Stimulated activated CD8-positive, alpha-beta memory T cell treated with anti-CD3 and anti-CD28 coated beads, Interleukin-4, amount 100 ng/mL, for 1 hour (primary cell): ENCODE results near the gene PSMC3.

Experiments used
- DNase-seq, 2 donors: peaks; one replicate each; pipeline ENCODE4 v3.0.0-alpha.2; 2020; ENCODE audit warnings: low read depth in 2 of 2, low spot score in 1 of 2

Gene PSMC3

DNA sequence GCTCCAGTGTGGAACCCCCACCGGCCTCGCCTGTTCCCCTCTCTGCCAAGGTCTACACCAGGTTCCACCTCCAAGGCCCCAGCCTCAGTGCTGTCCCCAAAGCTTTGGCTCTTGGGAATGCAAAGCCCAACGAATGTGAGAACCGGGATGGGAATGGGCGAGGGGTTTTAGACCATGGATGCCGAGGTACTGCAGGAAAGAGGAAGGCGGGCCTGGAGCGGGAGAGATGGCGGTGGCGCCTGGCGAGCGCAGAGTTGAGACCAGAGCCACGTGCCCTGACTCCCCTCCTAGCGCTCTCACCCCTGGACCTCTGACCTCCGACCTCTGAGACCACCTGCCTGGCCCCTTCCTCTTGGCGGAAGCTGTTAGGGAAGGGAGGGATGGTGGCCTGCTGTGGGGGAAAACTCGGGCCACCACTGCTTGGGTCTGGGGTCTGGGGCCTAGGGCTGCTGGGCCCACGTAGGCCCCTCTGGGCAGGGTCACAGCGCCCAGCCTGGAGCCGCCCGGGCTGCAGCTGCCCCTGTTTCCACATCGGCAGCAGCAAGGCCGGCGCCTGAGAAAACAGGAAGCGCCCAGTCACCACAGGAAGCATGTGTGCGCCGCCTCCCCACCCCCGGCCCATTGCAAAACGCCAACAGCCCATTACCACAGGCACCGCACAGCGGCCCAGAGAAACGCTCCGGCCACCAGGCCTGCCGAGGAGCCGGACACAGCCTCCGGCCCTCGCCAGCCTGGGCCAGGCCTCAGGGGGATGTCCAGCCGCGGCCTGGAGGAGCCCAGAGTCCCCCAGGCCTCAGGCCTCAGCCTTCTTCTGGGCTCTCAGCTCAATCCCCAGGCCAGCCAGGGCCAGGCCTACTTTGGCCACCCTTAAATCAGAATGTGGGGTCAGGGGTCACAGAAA, 31.7 kb downstream of the PSMC3 start:
- peak in 1 of 2 donors; percentile 34 for DNase-seq

GRCh38 chr11:47394050-47394321, 32.3 kb downstream of the PSMC3 start:
- no peak for DNase-seq

DNA sequence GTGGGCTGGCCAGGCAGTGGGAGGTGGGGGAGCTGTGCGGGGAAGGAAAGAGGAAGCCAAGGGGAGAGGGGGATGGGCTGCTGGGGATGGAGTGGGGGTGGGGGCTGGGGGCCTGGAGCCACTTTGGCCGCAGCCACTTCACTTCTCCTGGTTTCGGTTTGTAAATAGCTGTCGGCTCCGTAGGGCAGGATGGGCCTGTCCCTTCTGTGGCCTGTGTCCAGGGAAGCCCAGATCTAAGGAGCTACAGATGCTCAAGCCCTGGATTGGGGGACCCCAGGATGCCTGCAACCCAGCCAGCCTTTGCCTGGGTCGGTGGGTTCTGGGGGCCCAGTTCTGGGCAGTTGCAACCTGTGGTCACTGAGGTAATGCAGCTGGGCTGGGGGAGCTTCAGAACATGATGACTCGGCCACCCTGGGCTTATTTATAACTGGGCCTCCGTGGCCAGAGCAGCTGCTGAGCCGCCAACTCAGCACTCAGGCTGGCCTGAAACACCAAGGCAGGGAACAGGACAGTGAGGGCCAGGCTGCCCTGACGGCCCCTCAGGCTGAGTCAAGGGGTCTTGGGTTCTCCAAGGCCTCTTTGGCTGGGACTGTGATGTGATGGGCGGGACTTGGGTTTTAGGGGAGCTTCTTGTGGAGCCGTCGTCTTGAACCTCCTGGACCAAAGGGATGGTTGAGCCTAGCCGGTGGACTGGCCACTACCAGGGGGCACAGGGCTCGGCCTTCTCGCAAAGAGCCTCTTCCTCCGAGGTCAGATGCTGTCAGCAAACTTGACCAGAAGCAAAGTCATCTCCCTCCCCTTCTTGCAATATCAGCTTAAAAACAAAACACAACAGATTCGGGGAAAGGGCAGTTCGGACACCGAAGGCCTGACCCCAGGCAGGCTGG, 32.8 kb downstream of the PSMC3 start:
- no peak for DNase-seq

DNA sequence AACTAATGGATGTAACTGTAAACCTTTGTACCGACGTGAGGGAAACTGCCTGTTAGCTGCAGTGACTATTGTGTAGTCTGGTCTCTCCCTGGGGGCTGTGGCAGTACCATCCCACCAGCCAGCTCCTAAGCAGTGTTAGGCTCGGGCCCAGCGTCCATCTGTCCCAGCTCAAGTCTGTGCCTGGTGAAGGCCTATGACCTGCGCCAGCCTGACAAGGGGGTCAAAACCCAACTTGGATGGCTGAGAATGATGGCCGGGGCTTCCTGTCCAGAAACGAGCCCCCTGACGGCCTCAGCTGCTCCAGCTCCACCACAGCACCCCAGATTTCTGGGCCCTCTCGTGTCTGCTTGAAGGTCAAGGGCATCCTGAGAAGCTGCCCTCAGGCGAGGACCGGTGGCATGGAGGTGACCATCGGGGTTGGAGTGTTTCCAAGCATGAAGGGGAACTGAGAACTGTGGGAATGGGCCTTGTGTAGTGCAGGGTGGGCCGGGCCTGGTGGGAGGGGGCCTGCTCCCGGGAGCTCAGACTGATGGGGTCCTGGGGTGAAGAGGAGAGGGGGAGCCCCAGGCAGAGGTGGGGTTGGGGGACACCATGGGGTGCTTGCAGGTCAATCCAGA, 33.6 kb downstream of the PSMC3 start:
- DNase-seq = no peak

DNA sequence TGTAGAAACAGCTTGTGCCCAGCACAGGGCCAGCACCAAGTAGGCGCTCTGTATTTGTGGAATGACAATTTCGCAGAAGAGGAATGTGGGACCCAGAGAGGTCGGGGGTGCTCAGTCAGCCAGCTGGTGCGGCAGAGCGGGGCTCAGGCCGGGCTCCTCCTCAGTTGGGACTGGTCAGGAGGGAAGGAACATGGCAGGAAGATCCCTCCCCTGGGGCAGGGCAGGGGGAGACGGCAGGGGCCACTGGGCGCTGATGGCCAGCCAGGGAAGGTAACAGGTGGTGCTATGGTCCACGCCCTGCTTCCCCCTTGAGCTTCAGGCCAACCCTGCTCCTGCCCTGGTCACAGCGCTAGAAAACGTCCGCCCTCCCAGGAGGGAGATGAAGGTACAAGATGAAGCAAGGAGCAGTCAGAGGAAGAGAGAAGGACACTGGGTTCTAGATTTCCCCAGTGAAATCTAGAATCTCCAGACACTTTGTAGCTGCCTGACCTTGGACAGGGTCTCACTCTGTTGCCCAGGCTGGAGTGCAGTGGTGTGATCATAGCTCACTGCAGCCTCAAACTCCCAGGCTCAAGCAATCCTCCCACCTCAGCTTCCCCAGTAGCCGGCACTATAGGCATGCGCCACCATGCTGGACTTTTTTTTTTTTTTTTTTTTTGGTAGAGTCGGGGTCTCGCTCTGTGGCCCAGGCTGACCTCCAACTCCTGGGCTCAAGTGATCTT, 34.4 kb downstream of the PSMC3 start:
- DNase-seq = no peak

DNA sequence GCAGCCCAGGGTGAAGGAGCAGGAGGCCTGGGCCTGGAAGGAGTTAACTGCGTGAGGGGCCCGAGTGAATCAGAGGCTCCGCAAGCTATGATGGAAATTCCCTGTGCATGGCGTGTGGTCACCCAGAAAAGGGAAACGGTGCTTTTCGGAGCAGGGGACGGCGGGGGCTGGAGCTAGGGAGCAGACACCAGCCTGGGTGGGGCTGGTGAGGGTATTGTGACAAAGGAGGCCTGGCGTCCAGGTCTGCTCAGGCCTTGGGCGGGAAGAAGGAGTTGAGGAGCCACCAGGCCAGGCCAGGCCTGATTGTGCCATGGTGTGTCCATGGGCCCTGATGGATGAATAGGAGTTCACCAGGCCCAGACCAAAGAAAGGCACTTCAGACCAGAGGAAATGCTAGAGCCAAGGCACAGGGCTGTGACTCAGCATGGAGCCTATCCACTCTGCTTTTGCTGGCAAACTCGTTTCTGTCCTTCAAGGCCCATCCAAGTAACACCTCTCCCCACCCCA, 35.1 kb downstream of the PSMC3 start:
- DNase-seq = no peak

GRCh38 chr11:47390422-47390760, 35.8 kb downstream of the PSMC3 start:
- DNase-seq = no peak

DNA sequence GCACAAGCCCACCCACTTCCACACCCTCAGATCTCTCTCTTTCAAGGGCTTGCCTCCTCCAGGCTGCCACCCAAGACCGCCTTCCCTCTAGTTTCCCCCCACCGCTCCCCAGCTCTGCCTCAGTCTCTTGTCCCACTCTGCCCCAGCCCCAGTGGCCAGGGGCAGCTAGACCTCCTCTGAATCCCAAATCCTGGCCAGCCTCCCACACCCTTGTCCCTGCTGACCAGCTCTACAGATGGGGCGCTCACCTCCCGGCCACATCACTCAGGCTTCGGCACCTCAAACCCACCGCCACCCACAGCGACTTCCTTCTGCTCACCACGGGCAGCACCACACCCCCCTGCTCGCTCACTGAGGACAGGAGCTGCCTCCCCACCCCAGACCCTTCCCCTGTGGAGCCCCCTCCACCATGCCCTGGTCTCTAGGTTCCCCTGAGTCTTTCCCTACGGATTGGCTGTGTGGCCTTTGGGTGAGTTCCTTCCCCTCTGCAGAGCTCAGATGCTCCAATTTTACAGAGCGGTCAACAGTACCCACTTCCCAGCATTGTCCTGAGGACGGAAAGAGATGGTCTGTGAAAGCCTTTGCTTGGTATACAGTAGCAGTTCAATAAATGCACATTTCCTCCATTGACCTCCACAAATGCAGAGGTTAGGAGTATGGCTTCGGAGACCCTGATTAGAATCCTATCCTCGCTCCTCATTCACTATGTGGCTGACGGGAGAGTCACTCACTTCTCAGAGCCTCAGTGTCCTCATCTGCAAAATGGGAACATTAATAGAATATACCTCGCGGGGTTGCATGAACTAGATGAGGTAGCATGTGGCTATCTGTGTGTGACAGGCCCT, 36.4 kb downstream of the PSMC3 start:
- no peak for DNase-seq

- no peak for DNase-seq
These were observed 37.3 kb downstream of the PSMC3 start for GRCh38 chr11:47388697-47389576.

- no peak for DNase-seq
These were observed 38.1 kb downstream of the PSMC3 start for GRCh38 chr11:47387944-47388696.

- no peak for DNase-seq
These were observed 41.7 kb downstream of the PSMC3 start for GRCh38 chr11:47384498-47384897.

GRCh38 chr11:47383071-47383470, 43.2 kb downstream of the PSMC3 start:
- DNase-seq = no peak

- DNase-seq = no peak
These were observed 46.2 kb downstream of the PSMC3 start for GRCh38 chr11:47380078-47380477.

DNA sequence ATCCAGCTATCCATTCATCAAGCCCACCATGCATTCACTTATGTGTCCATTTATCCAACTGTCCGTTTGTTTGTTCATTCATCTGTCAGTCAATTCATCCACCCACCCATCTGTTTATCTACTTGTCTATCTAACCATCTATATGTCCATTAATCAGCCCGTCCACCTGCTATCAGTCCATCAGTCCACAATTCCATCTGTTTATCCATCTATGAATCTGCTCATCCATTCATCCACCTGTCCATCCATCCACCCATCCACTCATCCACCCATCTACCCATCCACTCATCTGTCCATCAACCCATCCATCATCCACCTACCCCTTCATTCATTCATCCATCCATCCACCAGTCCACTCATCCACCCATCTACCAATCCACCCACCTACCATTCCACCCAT, 46.9 kb downstream of the PSMC3 start:
- no peak for DNase-seq

DNA sequence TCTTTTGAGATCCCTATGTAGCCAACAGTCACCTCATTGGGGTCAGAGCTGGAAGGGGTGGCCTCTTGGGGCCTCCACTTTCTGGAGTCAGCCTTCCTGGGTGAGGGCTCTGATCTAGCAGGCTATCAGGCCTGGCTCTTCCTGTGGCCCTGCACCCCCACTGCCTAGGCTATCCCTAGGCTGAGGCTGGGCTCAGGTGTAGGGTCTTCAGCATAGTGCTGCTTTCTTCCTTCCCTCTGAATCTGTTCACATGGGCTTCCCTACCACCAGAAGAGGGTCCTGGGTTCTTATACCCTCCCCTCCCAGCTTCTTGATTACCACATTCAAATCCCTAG, 47.4 kb downstream of the PSMC3 start:
- DNase-seq = no peak

DNA sequence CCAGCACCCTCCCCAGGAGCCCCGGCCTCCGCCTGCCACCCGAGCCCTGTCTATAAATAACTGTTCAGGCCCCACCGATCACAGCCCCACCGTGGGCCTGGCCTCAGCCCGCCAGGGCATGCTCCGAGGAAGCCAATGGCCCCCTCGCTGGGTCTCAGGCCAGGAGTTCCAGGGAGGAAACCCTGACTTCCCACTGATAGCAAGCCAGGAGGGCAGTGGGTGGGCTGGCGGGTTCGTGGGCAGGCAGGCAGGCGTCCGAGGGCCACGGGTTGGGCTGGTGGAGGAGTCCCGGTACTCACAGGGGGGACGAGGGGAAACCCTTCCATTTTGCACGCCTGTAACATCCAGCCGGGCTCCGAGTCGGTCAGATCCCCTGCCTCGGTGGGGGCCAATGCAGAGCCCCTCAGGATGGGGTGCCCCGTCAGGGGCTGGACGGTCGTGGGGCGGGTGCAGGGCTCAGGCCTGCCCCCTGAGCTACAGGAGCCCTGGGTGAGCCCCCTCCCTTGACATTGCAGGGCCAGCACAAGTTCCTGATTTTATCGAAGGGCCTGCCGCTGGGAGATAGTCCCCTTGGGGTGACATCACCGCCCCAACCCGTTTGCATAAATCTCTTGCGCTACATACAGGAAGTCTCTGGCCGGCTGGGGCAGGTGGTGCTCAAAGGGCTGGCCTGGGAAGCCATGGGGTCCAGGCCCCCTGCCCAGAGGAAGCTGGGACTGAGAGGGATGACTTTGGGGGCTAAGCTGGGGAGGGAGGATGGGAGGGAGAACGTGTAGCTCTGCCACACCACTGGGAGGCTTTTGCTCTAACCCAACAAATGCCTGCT, 48.0 kb downstream of the PSMC3 start, which contains the start of gene SPI1:
Gene SPI1, minus strand, starts transcription at position 538 of the 826 bp plus-strand sequence. Its CDS starts 194 bp downstream, at position 344.
- no peak for DNase-seq

- DNase-seq = no peak
These were observed 48.6 kb downstream of the PSMC3 start for GRCh38 chr11:47377571-47378009.
